ENCODE results near the gene TMEM59L. TPM values are rescaled to one million over a fixed set of nuclear protein-coding genes. Genes with fewer than 3 reads are reported as not detected.

Gene TMEM59L
- total RNA-seq, 1 donor from 2014 or later = not detected

DNA sequence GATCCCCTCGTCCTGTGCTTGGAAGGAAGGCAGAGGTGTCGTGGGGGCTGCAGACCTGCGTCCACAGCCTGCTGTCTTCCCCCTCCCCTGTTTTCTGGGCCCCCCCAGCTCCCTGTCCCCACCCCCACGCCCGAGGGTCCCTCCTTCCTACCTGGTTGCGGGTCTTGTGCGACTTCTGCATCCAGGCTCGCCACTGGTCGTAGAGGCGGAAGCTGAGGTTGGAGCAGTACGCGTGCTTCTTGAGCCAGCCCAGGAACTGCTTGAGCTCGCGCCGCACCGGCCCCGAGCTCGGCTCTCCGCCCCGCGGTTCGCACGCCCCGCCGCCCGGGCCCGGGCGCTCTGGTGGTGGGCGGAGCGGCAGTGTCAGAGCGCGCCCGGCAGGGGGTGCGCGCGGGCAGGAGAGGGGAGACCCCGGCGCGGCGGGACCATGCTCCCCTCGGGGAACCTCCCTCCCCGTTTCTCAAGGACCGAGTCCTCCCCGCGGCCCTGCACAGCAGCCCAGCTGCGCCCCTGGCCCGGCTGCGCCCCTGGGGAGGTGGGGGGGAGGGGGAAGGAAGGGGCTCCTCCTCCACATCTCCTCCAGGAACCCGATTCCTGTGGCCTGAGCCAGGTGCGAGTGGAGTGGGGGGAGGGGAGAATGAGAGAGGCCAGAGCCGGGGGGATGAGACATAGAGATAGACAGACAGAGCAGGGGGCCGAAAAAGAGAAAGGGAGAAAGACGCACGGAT is 18.4 kb upstream of the TMEM59L start:
- POLR2A ChIA-PET = interaction anchor here (0.6 to 2.6 kb wide), 7 partner anchors 23 to 325 kb away, joined by 3 to 13 read pairs (median 6); partner anchors contain the start of genes COPE, DDX49, KXD1 and UBA52
- CTCF ChIA-PET = interaction anchor here (0.6 to 3.1 kb wide), 13 partner anchors 8 to 393 kb away, joined by 3 to 38 read pairs (median 3); partner anchors contain the start of genes ELL and UBA52
- Mint-ChIP-seq H3K4me1 (peaks cover 29% of the 10 kb centered on the region), H3K9me3 (no peaks in the 10 kb centered on the region), H3K27ac (no peak overlapping the region), H3K4me3 (peak overlapping the region; percentile 76), H3K27me3 (peaks cover 5% of the 10 kb centered on the region), H3K36me3 (ENCODE audit: low read depth) (peaks cover 10% of the 10 kb centered on the region)
- intact Hi-C loops (cut with micrococcal nuclease) = loop anchor here (1.0 to 5.0 kb wide), 4 partner anchors 81 to 393 kb away; no protein-coding TSS in a partner anchor
- ATAC-seq (ENCODE audit: low read depth) = peak; percentile 83
- DNase-seq = peak; percentile 75
- TF ChIP-seq, protein P1, sequence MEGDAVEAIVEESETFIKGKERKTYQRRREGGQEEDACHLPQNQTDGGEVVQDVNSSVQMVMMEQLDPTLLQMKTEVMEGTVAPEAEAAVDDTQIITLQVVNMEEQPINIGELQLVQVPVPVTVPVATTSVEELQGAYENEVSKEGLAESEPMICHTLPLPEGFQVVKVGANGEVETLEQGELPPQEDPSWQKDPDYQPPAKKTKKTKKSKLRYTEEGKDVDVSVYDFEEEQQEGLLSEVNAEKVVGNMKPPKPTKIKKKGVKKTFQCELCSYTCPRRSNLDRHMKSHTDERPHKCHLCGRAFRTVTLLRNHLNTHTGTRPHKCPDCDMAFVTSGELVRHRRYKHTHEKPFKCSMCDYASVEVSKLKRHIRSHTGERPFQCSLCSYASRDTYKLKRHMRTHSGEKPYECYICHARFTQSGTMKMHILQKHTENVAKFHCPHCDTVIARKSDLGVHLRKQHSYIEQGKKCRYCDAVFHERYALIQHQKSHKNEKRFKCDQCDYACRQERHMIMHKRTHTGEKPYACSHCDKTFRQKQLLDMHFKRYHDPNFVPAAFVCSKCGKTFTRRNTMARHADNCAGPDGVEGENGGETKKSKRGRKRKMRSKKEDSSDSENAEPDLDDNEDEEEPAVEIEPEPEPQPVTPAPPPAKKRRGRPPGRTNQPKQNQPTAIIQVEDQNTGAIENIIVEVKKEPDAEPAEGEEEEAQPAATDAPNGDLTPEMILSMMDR (IDR thresholded peaks at IDR 0.05) = no peak

DNA sequence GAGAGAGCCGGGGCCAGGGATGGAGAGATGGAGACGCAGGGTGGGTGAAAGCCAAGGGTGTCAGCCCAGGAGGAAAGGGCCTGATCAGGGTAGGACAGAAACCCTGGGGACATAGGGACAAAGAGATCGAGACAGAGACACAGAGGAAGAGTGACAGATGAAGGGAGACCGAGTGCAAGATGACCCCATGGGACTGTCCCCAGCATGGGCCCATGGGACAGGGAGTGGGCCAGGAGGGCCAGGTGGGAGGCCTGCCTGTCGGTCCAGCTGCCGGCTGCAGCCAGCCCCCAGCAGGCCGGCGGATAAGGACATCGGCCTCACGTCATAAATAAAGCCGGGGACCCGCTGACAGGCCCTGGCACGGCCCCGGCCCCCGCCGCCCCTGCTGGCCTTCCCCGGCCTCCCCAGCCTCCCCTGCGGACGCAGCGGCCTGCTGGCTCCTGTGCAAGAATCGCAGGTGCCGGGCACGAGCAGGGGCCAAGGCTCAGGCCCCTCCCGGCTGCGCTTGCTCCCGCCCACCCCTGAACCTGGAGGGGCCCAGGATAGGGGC is 17.8 kb upstream of the TMEM59L start:
- H3K27me3 Mint-ChIP-seq = peaks cover 8% of the 10 kb centered on the region
- peaks cover 25% of the 10 kb centered on the region for H3K4me1 Mint-ChIP-seq
- H3K36me3 Mint-ChIP-seq (ENCODE audit: low read depth) = peaks cover 10% of the 10 kb centered on the region
- no peaks in the 10 kb centered on the region for H3K9me3 Mint-ChIP-seq
- TF ChIP-seq, protein P1 (IDR thresholded peaks at IDR 0.05) = no peak
- ATAC-seq (ENCODE audit: low read depth) (no peak), DNase-seq (no peak)
- ChIA-PET CTCF (interaction anchor here (1.0 to 3.1 kb wide), 6 partner anchors 50 to 253 kb away, joined by 3 to 38 read pairs (median 3); partner anchors contain the start of genes ELL and UPF1), POLR2A (interaction anchor here (0.6 to 2.6 kb wide), 3 partner anchors 74 to 252 kb away, joined by 4 to 6 read pairs (median 6); no protein-coding TSS in a partner anchor)
- intact Hi-C loops (cut with micrococcal nuclease) = loop anchor here (1.0 to 5.0 kb wide), 4 partner anchors 80 to 392 kb away; no protein-coding TSS in a partner anchor
- H3K4me3 Mint-ChIP-seq = peak overlapping the region; percentile 76
- no peak overlapping the region for H3K27ac Mint-ChIP-seq

DNA sequence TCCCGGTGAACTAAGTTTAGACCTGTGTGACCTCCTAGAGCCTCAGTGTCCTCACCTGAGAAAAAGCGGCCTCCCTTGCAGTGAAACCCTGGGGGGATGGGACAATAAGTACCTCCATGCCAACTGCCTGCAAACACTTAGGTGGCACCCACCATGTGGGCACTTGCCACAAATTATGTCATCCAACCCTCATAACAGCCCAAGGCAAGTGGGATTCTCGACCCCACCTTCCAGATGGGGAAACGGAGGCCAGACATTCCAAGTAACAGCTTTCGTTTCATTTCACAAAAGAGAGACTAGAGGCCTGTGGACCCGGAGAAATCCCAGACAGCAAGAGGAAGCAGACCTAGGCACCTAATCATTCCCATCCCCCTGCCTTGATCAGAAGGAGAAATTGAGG is 17.2 kb upstream of the TMEM59L start:
- peaks cover 21% of the 10 kb centered on the region for H3K4me1 Mint-ChIP-seq
- peaks cover 10% of the 10 kb centered on the region for H3K36me3 Mint-ChIP-seq (ENCODE audit: low read depth)
- H3K4me3 Mint-ChIP-seq = peak overlapping the region; percentile 50
- ATAC-seq (ENCODE audit: low read depth) (no peak), DNase-seq (no peak)
- ChIA-PET CTCF (interaction anchor here (1.1 to 1.5 kb wide), 2 partner anchors 237 to 252 kb away, joined by 3 read pairs; partner anchors contain the start of gene UPF1), POLR2A (no interaction called here)
- peaks cover 10% of the 10 kb centered on the region for H3K27me3 Mint-ChIP-seq
- intact Hi-C loops (cut with micrococcal nuclease) = no loop called here
- TF ChIP-seq, protein P1 (IDR thresholded peaks at IDR 0.05) = no peak
- H3K27ac Mint-ChIP-seq = no peak overlapping the region
- H3K9me3 Mint-ChIP-seq = no peaks in the 10 kb centered on the region

DNA sequence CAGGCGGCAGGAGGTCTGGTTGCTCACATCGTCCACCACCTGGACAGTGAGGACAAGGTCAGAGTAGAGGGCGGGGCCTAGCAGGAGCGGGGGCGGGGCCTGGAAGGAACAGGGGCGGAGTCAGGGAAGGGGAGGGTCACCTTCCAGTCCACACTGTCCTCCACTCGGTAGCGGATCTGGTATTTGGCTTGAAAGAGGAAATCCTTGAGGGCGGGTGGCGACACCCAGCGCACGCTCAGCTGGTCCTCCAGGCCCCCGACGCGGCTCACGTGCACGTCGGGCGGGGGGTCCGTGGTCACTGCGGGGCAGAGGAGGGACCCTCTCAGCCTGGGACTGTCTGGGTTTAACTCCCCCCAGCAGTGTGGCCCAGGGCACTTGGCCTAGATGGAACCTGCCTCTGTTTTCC is 15.9 kb upstream of the TMEM59L start:
- peaks cover 16% of the 10 kb centered on the region for H3K27me3 Mint-ChIP-seq
- ATAC-seq (ENCODE audit: low read depth) (no peak), DNase-seq (no peak)
- peaks cover 15% of the 10 kb centered on the region for H3K4me1 Mint-ChIP-seq
- intact Hi-C loops (cut with micrococcal nuclease) = no loop called here
- ChIA-PET CTCF (interaction anchor here (0.9 kb wide), 1 partner anchor 250 kb away, joined by 3 read pairs; no protein-coding TSS in a partner anchor), POLR2A (no interaction called here)
- H3K36me3 Mint-ChIP-seq (ENCODE audit: low read depth) = no peaks in the 10 kb centered on the region
- TF ChIP-seq, protein P1 (IDR thresholded peaks at IDR 0.05) = no peak
- H3K9me3 Mint-ChIP-seq = no peaks in the 10 kb centered on the region
- no peak overlapping the region for H3K4me3 Mint-ChIP-seq
- H3K27ac Mint-ChIP-seq = no peak overlapping the region

Data from activated B cell treated with CpG ODN at 0.5 μM for 24 hours (primary cell).